Stimulated activated CD8-positive, alpha-beta memory T cell treated with anti-CD3 and anti-CD28 coated beads, Interleukin-7, amount 100 ng/mL, for 4 hours (primary cell): ENCODE measurements around the gene ZNF160.
"Not testable (repeated sequence)": the region's sequence is repeated elsewhere in the genome, so short reads cannot be mapped to it uniquely, and the experiment has no call there.

Experiments used
- DNase-seq, 2 donors: peaks; one replicate each; pipeline ENCODE4 v3.0.0-alpha.2; 2020; ENCODE audit warnings: low read depth in 2 of 2

Gene ZNF160

DNA sequence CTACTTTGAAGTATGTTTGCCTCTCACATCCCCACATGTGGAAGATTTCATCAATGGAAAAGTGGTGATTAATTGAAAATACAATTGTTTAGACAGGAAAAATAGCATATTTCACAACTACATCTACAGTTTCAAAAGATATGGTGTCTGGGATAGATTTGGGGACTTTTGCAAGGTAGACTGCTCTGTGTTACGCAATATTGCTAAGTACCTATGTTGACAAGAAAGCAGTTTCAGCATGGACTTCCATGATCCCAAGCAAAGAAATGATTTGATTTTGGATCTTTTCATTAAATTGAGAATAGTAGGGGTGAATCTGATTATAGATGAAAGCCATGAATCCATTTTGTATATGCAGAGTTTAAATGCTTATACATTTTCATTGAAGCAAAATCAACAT, 10.5 kb downstream of the ZNF160 start:
- no peak for DNase-seq

DNA sequence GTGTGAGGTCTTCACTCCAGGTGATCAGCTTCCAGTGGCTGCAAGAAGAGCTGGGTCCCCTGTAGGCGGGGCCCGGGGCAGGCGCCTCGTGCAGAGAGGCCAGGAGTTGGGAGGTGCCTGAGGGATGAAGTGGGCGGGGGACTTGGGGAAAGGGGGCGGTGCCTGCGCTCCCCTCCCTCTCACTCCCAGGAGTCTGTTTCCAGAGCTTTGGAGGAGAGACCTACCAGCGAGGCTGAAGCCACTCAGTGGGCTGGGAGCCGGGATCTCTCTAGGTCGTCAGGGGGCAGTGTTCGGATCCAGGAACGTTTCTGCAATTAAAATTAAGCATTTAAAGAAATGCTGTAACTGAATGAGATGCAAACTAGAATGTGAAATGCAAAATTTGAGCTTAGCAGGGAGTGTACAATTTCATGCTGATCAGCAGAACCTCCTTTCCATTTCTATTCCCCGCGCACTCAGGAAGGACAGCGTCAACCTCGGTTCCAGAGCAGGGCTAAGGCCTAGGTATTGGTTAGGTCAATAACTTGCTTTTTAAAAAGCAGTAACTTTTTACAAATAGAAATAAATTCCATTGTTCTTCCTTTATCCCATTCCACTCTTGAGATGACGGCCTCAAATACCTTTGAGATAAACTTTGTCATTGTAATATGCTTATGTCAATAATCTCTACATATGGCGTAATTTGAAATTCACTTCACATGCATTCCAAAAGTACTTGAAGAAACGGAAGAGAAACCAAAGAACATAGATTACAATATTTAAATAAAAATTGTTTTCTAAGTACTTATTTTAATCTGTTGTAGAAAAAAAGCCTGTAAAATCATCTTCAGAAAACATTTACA, 11.6 kb downstream of the ZNF160 start:
- DNase-seq: no peak

DNA sequence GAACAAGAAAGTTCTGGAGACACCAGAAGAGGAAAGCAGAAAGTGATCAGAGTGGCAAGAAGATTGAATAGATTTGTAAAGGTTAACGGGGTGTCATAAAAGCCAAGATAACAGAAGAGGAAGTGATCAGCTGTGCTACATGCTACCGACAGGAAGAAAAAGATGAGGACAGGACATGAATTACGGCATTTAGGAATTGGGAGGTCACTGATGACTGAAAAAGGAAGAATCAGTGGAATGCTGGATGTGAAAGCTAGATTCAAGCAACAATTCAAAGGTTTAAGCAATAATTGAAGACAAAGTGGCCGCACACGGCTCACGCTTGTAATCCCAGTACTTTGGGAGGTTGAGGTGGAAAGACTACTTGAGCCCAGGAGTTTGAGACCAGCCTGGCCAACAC, 15.1 kb downstream of the ZNF160 start:
- DNase-seq: no peak

DNA sequence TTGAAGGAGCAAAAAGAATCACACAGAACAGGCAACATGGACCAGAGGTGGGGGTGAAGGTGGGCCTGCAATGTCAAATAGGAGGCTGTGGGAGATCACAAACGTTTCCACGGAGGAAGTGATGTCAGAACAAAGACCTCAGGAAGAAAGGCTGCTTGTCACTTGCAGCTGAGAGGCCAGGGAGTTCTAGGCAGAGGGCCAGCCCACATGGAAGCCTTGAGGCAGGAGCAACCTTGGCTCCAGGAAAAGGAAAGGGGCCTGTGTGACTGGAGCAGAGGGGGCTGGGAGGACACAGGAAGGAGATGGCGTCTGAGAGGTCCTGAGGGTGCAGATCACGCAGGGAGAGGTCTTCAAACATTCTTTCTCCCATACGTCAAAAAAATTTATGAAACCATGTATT, 16.3 kb downstream of the ZNF160 start:
- no peak for DNase-seq

DNA sequence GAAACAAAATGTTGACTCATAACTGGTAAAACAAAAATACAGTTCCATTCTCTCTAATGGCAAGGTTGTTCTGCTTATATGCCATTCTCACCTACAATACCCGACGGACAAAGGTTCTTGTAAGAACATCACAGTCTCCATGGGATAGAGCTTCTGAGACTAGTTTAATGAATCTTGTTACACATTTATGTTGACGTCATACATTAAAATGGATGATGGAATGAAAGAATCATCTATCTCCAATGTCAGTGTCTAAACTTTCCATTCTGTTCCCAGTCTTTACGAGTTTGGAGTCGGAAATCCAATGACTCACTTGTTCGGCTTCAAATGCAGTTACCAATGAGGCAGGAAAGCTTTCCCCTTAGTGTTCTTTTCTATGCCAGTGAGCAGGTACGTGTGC, 17.7 kb downstream of the ZNF160 start:
- DNase-seq: no peak

DNA sequence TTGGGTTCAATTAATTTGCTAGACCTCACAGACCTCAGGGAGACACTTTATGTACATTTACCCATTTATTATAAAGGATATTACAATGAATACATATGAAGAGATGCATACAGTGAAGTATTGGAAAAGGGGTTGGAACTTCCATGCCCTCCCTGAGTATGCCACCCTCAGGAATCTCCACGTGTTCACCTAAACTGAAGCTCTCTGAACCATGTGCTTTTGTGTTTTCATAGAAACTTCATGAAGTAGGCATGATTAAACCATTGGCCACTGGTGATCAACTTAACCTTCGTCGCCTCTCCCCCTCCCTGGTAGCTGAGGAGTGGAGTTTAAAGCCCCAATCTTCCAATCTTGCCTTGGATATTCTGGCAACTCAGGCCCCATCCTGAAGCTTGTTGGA, 20.3 kb downstream of the ZNF160 start:
- DNase-seq: no peak

DNA sequence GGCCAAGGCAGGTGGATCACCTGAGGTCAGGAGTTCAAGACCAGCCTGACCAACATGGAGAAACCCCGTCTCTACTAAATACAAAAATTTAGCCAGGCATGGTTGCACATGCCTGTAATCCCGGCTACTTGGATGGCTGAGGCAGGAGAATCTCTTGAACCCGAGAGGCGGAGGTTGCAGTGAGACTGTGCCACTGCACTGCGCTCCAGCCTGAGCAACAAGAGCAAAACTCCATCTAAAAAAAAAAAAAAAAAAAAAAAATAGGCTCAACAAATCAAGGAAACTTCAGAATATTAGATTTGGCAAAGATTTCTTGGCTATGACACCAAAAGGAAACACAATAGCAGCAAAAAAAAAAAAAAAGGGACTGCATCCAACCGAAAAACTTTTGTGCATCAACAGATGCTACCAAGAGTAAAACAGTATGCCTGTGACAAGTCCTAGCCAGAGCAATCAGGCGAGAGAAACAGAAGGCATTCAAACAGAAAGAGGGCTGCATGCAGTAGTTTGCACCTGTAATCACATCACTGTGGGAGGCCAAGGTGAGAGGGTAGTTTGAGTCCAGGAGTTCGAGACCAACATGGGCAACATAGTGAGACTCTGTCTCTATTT, 23.8 kb downstream of the ZNF160 start:
- DNase-seq: no peak

DNA sequence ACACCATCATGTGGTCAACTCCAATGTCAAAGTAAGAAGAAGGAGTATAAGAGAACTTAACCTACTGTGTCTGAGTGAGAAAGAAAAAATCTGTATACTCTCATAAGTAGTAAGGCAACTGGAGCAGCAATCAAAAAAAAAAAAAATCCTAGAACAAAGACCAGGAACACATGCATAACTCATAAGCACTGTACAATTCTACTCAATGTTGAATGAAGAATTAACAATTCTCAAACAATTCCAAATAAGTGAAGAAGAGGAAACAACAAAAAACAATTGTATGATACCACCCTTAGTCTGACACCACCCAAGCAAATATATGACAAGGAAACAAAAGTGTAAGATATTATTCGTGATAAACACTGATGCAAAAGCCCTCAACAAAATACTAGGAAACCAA, 24.6 kb downstream of the ZNF160 start:
- DNase-seq: no peak

DNA sequence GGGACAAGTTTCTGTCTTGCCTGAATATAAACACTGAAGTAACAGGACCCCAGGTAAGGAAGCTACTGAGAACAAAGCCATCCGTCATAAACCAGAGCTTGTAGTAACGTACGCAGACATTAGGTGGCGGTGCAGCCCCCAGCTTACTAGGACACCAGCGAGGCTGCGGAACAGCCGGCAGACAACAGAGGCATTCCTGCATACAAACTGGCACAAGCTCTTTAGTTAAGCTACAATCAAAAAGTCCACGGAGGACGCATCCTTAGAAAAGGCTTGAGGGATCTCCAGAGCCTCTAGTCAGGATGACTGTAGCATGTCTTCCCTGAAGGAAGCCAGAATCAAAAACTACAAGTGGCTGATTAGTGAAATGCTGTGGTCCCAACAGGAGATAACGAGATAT, 26.2 kb downstream of the ZNF160 start:
- DNase-seq: no peak

DNA sequence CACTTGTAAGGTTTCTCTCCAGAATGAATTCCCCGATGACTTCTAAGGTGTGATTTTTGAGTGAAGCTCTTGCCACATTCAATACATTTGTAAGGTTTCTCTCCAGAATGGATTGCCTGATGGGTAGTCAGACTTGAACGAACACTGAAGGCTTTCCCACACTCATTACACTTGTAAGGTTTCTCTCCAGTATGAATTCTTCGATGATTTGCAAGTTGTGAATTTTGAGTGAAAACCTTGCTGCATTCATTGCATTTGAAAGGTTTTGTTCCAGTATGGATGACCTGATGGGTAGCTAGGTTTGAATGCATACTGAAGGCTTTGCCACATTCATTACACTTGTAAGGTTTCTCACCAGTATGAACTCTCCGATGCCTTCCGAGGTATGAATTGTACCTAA, 34.4 kb downstream of the ZNF160 start:
- DNase-seq: no peak

DNA sequence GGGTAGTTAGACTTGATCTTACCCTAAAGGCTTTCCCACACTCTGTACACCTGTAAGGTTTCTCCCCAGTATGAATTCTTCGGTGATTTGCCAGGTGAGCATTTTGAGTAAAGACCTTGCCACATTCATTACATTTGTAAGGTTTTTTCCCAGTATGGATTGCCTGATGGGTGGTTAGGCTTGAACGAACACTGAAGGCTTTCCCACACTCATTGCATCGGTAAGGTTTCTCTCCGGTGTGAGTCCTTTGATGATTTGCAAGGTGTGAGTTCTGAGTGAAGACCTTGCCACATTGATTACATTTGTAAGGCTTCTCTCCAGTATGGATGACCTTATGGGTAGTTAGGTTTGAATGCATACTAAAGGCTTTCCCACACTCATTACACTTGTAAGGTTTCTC, 35.0 kb downstream of the ZNF160 start:
- DNase-seq: no peak

DNA sequence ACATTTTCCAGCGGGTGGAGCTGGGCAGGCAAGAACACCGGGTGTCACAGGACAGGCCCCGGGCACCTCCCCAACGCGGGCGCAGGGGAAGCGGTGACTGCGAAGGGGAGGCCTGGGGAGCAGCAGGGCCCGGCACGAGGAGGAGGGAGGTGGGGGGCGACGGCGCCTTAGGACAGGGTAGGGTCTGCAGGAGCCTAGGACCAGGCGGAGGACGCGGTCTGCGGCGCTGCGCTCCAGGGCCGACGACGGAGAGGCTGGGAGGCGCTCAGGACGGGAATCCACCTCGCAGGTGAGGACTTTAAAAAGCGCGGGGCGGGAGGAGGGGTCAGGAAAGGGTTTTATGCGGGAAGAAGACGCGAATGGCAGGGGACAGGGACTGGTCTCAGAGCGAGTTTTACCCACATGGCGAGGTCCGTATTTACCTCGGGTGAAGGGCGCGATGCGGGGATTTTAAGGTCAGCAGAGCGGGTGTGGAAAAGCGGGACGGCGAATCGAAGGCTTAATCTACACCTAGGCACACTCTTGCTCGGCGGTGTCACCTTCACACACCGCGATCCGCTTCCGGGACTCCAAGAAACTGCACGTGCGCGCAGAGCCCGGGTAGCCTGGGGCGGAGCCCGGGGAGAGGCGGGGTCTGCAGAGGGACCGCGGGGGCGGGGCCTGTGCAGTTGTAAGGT, 45.2 kb downstream of the ZNF160 start:
- no peak for DNase-seq

DNA sequence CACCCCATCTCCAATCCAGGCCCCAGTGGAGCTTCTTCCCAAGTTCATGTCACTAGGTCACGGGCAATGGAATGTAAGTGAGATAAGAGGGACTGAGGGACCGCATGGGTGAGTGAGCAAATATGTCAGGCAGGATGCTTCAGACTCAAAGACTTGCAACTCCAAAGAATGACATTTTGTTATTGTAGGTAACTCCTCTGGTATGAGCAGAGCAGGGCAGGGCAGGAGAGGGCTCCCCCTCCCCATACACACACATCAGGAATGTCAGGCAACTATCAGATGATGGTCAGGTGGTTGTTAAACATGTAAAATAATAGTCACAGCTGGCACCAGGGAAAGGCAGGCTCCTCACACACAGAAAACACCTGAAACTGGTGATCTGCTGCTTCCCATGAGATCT, 48.1 kb downstream of the ZNF160 start:
- DNase-seq: no peak

DNA sequence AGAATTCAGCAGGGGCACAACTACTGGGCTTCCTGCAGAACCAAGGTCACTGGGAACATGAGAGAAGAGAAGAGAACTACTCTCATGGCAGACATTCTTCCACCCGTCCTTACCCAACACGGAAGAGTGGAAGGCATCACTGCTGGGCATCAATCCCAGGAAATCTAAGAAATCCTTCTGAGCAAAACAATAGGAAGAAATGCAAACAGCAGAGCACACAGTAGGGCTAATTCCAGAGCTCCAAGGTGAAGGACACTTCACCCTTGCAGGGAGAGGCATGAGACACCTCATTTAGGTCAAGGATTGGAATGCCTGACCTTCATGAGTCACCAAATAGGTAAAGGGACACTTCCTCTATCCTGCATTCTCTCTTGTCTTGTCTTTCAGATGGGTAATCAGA, 55.8 kb downstream of the ZNF160 start:
- no peak for DNase-seq

DNA sequence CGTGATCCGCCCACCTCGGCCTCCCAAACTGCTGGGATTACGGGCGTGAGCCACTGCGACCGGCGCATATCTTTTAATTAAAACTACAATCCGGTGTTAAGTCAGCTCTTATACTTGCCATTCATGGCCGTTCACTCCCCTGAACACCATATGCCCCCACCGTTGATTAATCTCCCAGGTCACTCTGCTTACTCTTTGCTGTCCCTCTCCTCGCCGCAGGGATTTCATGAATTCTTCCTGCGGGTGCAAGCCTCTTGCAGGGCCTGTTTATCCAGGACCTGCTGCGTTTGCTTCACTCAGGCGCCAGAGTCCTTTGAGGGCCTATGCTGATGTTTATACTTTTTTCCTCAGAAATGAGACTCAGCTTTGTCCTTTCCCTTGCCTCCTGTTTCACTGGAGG, 57.7 kb downstream of the ZNF160 start:
- DNase-seq: no peak

DNA sequence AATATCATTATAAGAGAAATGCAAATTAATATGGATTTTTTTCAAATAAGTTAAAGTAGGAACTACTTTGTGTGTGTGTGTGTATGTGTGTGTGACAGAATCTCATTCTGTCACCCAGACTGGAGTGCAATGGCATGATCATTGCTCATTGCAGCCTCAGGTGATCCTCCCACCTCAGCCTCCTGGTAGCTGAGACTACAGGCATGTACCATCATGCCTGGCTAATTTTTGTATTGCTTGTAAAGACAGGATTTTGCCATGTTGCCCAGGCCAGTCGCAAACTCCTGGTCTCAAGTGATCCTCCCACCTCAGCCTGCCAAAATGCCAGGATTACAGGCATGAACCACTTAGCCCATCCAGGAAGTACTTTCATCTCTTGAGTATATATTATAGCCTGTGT, 61.9 kb downstream of the ZNF160 start:
- no peak for DNase-seq

DNA sequence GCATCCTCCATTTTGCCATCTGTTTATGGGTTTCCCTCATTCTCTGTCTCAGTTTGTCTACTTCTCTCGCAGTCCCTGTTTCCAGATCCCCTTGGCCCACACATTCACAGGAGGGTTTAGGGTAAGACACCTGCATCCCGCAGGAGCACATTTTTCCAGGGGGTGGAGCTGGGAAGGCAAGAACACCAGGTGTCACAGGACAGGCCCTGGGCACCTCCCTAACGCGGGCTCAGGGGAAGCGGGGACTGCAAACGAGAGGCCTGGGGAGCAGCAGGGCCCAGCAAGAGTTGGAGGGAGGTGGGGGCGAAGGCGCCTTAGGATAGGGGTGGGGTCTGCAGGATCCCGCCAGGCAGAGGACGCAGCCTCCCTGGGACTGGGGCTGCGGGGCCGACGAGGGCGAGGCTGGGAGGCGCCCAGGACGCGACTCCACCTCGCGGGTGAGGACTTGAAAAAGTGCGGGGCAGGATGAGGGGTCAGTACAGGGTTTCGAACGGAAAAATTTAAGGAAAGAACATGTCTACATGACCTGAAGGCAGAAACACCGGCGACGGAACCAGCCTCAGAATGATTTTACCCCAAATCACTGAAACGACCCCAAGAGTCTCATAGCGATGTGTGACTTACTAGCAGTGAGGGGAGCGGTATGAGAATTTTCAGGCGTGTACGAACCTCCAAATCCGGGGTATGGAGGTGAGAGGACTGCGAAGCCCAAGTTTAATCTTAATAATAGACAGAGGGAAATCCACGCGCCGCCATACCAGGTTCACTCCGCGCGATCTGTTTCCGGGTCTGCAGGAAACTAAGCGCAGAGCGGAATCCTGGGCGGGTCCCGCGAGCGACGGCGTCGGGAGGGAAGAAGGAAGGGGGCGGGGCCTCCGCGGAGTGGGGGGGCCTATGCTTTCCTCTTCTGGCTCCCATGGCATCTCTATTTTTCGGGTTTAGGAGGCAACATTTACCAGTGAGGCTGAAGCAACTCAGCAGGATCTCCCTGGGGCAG, 65.8 kb downstream of the ZNF160 start:
- DNase-seq: peak in 1 of 2 donors; percentile 17

DNA sequence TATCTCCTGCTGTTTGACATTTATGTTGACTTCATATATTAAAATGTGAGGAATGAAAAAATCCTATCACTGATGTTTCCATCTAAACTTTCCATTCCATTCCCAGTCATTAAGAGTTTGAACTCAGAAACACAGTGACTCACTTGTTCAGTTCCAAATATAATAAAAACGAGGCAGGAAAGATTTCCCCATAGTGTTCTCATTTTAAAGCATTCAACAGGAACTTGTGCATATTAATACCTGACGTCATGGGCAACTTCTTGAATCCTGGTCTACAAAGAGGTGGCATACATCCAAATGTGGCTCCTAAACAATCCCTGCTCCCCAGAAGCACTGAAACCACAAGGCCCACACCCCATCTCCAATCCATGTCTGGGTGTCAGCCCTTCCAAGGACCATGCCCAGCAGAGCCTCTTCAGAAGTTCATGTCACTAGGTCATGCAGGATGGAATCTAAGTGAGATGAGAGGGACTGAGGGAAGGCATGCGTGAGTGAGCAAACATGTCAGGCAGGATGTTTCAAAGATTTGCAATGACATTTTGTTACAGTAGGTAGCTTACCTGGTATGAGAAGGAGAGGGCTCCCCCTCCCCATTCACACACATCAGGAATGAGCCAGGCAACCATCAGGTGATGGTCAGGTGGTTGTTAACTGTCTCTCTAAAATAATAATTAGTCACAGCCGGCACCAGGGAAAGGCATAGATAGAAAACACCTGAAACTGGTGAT, 68.1 kb downstream of the ZNF160 start:
- DNase-seq: no peak

DNA sequence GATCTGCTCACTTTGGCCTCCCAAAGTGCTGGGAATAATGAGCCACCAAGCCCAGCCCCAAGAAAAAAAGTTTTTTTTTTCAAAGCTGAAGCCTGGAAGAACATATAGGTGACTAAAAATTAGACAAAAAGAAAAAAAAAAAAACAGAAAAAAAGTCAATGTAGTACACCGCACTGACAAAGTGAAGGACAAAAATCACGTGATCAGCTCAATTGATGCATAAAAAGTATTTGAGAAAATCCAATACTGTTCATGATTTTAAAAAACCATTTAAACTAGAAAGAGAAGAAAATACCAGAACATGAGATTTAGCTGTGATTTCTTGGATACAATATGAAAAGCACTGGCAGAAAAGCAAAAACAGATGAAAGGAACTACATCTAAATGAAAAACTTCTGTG, 69.2 kb downstream of the ZNF160 start:
- no peak for DNase-seq

DNA sequence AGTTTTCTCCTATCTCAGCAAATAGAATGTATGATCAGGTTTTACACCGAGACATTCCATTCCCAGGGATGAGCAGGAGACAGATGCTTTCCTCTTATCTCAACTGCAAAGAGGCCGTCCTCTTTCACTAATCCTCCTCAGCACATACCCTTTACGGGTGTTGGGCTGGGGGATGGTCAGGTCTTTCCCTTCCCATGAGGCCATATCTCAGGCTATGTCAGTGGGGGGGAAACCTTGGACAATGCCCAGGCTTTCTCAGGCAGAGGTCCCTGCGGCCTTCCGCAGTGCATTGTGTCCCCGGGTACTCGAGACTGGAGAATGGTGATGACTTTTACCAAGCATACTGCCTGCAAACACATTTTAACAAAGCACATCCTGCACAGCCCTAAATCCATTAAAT, 74.9 kb downstream of the ZNF160 start:
- DNase-seq: not testable (repeated sequence)

DNA sequence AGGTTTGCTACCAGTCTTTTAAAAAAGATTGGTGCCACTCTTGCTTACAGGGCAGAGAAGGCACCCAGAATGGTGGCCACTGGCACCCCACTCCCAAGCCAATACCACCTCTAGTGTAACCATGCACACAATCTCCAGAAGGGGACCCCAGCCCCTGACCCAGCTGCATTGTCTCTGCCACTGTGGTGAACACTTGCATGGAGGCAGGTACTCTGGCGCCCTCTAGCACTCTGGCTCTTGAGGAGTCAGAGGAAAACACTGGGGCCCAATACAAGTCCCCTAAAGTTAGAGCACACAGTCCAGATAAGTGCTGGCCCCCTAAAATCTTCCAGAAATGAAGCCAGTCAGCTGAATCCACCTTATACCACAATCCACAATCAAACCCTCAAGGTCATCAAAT, 83.5 kb downstream of the ZNF160 start:
- no peak for DNase-seq
